ENCODE measurements around the gene NANOS2.

The NANOS2 gene

GRCh38 chr19:45913874-45914830 lies at the start of gene NANOS2:
TSS of gene NANOS2 (minus strand) at chr19:45914778. CDS start at chr19:45914693, 85 bp downstream.
- TF ChIP-seq CTCF (IDR thresholded peaks at IDR 0.05; ENCODE audit: low read depth, low read length, poor library complexity, severe bottlenecking) (peak; percentile 50), EZH2phosphoT487 (IDR thresholded peaks at IDR 0.05; ENCODE audit: borderline replicate concordance, low read length) (no peak)
- Histone ChIP-seq H3K9me3 (ENCODE audit: control insufficient read depth, insufficient read depth, low read length) (no peaks in the 10 kb centered on the region), H3K36me3 (ENCODE audit: control insufficient read depth, low read length) (no peaks in the 10 kb centered on the region), H3K4me3 (ENCODE audit: low read length) (no peak within 1 kb of the TSS), H3K79me2 (ENCODE audit: control insufficient read depth, low read length) (no peaks in the 10 kb centered on the region), H3K27me3 (ENCODE audit: control insufficient read depth, low read length) (peaks cover 15% of the 10 kb centered on the region), H3K4me1 (ENCODE audit: control insufficient read depth, low read length) (peaks cover 18% of the 10 kb centered on the region), H3K9me2 (replicated peaks; ENCODE audit: control insufficient read depth, low read length) (no peaks in the 10 kb centered on the region), H3F3A (ENCODE audit: control insufficient read depth, insufficient read depth) (no peaks in the 10 kb centered on the region), H3K27ac (ENCODE audit: low read depth, low read length) (no peak within 1 kb of the TSS), H4K20me1 (ENCODE audit: control insufficient read depth, insufficient read depth, low read depth, low read length) (no peaks in the 10 kb centered on the region), H3K4me2 (ENCODE audit: low read length) (peak within 1 kb of the TSS; percentile 65; the same call in 1 of the 2 replicates)

GRCh38 chr19:45962021-45962420 lies 47.4 kb upstream of the NANOS2 start:
- Histone ChIP-seq H3K36me3 (ENCODE audit: control insufficient read depth, low read length) (no peaks in the 10 kb centered on the region), H3K79me2 (ENCODE audit: control insufficient read depth, low read length) (no peaks in the 10 kb centered on the region)

GRCh38 chr19:45960595-45961235 lies 46.1 kb upstream of the NANOS2 start:
- H4K20me1 ChIP-seq (ENCODE audit: control insufficient read depth, insufficient read depth, low read depth, low read length), result no peaks in the 10 kb centered on the region
- H3K27me3 ChIP-seq (ENCODE audit: control insufficient read depth, low read length), result peaks cover 18% of the 10 kb centered on the region; the same call in 1 of the 2 replicates
- H3F3A ChIP-seq (ENCODE audit: control insufficient read depth, insufficient read depth), result no peaks in the 10 kb centered on the region
- no peak overlapping the region for H3K4me3 ChIP-seq (ENCODE audit: low read length)
- TF ChIP-seq CTCF (IDR thresholded peaks at IDR 0.05; ENCODE audit: low read depth, low read length, poor library complexity, severe bottlenecking) (peak; percentile 31), EZH2phosphoT487 (IDR thresholded peaks at IDR 0.05; ENCODE audit: borderline replicate concordance, low read length) (no peak)
- no peaks in the 10 kb centered on the region for H3K36me3 ChIP-seq (ENCODE audit: control insufficient read depth, low read length)
- H3K27ac ChIP-seq (ENCODE audit: low read depth, low read length), result no peak overlapping the region
- H3K79me2 ChIP-seq (ENCODE audit: control insufficient read depth, low read length), result no peaks in the 10 kb centered on the region
- peak overlapping the region; percentile 39; the same call in 1 of the 2 replicates for H3K4me2 ChIP-seq (ENCODE audit: low read length)
- H3K9me3 ChIP-seq (ENCODE audit: control insufficient read depth, insufficient read depth, low read length), result no peaks in the 10 kb centered on the region
- peaks cover 8% of the 10 kb centered on the region for H3K4me1 ChIP-seq (ENCODE audit: control insufficient read depth, low read length)
- H3K9me2 ChIP-seq (replicated peaks; ENCODE audit: control insufficient read depth, low read length), result no peaks in the 10 kb centered on the region

More at GRCh38 chr19:45962021-45962420, 47.4 kb upstream of the NANOS2 start:
- peaks cover 8% of the 10 kb centered on the region for H3K4me1 ChIP-seq (ENCODE audit: control insufficient read depth, low read length)
- H3K4me2 ChIP-seq (ENCODE audit: low read length), result no peak overlapping the region
- H3K27ac ChIP-seq (ENCODE audit: low read depth, low read length), result no peak overlapping the region
- no peaks in the 10 kb centered on the region for H3F3A ChIP-seq (ENCODE audit: control insufficient read depth, insufficient read depth)
- H3K4me3 ChIP-seq (ENCODE audit: low read length), result no peak overlapping the region
- TF ChIP-seq CTCF (IDR thresholded peaks at IDR 0.05; ENCODE audit: low read depth, low read length, poor library complexity, severe bottlenecking) (no peak), EZH2phosphoT487 (IDR thresholded peaks at IDR 0.05; ENCODE audit: borderline replicate concordance, low read length) (no peak)
- no peaks in the 10 kb centered on the region for H3K9me2 ChIP-seq (replicated peaks; ENCODE audit: control insufficient read depth, low read length)
- no peaks in the 10 kb centered on the region for H4K20me1 ChIP-seq (ENCODE audit: control insufficient read depth, insufficient read depth, low read depth, low read length)
- H3K27me3 ChIP-seq (ENCODE audit: control insufficient read depth, low read length), result peaks cover 18% of the 10 kb centered on the region; the same call in 1 of the 2 replicates
- no peaks in the 10 kb centered on the region for H3K9me3 ChIP-seq (ENCODE audit: control insufficient read depth, insufficient read depth, low read length)

Data from DOHH2 (cell line).